Activated T-cell treated with anti-CD3 and anti-CD28 coated beads for 1 hour (primary cell): ENCODE results near the gene PLEKHA1.

Source experiments
- DNase-seq: peaks from one replicate; pipeline ENCODE4 v3.0.0-alpha.2; 2020; ENCODE audit warnings: low read depth

PLEKHA1 gene

DNA sequence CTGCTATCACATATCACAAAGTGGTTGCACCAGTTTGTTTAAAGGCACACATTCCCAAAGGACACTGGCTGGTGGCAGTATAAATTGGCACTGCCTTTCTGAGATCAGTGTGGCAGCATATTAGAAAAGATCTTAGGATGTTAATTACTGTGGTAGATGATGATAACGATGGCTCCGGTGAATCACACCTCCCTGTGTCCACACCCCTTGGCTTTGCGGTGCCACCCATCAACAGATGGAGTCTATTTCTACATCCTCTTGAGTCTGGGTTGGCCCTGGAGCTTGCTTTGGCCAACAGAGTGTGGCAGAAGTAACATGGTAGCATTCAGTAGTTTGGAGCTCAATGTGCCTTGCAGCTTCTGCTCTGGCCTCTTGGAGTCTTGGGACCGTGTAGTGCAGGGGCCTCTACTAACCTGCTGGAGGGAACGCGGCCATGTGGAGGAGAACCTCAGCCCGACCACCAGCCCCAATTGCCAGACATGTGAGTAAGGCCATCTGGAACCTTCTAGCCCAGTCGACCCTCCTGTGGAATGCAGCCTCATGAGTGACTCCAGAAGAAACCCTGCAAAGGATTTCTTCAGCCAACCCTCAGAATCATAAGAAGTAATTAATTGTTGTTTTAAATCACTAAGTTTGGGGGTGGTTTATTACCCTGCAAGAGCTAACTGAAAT, 27.2 kb upstream of the PLEKHA1 start:
- DNase-seq: no peak

DNA sequence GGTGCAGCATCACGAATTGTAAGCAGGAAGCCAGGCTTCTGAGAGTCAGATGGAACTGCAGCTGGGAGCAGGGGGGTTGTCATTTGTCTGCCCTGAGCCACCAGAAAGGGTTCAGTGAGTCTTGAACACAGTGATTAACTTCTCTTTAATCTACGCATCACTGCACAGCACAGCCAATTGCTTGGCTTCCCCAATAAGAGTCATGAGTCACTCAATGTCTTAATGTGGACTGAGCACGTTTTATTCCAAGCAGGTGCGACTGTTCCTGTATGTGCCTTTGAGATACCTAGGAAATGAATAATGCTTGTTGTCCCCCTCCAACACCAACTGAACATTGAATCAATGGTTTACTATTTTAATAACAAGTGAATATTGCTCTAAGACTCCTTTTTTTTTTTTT, 26.0 kb upstream of the PLEKHA1 start:
- DNase-seq: no peak

DNA sequence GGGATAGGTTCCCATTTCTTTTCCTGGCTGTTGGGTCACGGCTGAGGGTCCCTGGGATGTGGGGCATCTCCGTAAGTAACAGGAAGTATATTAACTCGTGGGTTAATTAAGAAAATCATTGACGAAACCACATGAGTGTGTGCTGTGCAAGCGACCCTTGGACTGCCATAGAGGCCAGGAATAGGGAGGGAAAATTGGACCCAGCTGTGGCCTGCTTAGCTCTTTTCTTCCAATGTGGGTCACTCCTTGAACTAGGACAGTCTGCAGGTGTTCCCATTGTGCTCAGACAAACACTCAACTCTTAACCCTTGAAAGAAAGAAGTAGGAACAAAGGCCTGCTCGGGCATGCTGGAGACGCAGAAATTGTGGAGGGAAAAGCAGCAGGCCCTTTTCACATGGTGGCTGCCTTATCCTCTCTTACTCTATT, 25.6 kb upstream of the PLEKHA1 start:
- no peak for DNase-seq

DNA sequence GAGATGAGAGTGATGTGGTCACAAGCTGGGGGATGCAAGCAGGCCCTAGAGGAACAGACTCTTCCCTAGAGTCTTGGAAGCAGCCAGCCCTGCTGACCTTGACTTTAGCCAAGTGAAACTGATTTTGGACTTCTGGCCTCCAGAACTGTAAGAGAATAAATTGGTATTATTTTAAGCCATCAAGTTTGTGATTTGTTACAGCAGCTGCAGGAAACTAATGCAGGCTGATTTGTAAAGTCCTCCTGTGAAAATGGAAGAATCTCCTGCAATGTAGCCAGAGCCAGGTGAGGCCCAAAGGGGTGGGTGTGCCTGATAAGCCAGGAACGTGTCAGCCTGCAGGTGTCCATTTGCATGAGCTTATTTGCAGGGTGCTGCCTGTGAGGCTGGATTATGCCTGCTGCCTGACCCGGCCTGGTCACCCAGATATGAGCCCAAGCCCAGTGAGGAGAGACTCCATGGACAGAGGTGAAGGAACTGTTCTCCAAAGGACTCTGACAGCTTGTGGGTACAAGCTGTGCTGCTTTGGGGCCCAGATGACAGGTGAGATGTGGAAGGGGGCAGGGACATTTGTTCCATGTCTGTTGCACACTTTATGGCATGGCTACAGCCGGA, 24.6 kb upstream of the PLEKHA1 start:
- DNase-seq: no peak

DNA sequence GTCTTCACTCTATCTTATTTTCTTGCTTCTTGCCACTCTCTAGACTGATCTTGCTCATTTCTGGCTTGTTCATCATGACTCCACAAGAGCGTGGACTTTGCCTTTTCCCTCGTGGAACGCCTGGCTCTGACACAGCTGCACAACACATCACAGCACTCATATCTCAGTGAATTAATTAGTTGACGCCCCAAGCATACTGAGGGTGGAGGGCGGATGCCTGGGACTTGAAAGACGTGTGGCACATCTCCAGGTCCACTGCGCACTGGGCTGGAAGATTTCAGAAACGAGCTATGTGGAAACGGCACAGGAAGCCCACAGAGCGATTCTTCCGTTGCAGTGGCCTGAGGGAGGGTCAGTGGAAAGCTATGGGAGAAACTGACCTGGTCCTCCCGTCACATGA, 23.6 kb upstream of the PLEKHA1 start:
- no peak for DNase-seq

DNA sequence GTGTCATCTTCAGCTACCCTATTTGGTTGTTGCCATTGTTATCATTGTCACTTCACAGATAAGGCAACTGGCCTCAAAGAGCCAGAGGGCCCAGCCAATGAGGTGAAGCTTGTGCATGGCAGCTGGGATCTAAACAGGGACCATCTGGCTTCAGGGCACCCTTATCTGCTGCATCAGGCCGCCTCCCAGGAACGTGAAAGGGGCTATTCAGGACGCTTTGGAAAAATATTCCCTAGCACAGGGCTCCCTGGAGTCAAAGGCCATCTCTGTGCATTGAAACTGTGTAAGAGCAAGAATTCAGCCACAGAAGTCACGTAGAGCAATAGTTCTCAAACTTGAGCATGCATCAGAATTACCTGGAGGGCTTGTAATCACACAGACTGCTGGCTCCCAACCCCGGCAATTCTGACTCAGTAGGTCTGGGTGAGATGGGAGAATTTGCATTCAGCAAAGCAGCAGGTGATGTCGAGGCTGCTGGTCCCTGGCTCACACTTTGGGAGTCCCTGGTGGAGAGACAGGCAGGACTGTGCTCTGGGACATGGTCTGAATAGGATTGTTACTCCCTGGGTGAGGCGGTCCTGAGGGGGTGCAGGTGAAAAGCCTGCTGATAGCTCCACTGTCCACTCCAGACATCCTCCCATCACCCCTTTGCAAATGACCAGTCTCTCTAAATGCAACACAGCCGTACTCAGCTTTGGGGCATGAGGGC, 21.5 kb upstream of the PLEKHA1 start:
- DNase-seq: no peak

DNA sequence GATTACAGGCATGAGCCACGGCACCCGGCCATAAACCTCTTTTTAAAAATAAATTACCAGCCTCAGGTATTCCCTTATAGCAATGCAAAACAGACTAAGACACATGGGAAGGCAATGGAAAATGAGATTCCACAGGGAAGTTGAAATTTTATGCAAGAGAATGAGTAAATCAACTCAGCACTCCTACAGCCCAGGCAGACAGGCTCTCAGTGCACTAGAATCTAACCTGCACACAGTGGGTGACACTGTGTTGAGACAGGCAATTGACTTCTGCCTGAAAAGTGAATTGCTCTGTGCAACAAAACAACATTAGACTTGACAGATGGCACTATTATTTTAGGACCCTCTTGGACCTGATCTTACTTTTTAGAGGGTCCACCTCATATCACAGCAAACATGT, 20.1 kb upstream of the PLEKHA1 start:
- no peak for DNase-seq

DNA sequence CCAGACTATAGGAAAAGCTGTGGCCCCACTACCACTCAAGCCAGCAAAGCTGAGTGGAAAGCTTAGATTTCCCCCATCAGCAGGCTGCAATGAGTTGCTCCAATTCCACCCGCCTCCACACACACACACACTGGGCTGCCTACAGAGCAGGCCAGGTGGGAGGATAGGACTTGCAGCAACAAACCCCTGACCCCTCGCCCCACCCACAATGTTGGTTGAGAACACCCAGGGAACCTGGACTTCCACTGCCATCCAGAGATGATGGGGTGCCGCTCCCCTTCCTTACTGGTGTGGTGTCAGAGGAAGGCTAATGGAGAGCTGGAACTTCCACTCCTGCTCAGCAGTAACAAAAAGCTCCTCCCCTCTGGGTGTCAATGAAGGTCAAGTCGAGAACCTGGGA, 16.8 kb upstream of the PLEKHA1 start:
- no peak for DNase-seq

DNA sequence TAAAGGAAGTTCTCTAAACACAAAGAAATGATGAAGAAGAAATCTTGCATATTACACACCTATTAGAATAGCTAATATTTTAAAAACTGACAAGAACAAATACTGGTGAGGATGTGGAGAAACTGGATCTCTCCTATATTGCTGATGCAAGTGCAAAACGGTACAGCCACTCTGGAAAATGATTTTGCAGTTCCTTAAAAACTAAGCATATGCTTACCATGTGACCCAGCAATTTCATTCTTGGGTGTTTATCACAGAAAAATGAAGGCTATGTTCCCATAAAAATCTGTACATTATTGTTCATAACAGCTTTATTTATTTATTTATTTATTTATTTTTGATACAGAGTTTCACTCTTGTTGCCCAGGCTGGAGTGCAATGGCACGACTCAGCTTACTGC, 14.9 kb upstream of the PLEKHA1 start:
- DNase-seq: no peak

DNA sequence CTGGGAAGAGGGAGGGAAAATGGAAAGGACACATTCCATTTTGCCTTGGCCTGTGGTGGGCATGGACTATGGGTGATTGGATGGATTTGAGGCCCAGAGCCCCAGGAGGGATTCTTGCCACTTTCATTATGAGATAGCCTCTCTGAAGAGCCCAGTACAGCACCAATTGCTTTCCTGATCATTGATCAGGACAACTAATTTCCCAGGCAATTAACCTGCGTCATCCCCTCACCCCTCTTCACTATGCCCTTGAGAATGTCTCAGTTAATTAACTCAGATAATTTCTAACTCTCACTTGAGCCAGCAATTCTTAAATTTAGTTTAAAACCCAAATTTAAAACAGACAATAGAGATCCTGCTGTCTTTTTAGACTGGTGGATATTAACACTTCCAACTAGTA, 13.5 kb upstream of the PLEKHA1 start:
- no peak for DNase-seq

DNA sequence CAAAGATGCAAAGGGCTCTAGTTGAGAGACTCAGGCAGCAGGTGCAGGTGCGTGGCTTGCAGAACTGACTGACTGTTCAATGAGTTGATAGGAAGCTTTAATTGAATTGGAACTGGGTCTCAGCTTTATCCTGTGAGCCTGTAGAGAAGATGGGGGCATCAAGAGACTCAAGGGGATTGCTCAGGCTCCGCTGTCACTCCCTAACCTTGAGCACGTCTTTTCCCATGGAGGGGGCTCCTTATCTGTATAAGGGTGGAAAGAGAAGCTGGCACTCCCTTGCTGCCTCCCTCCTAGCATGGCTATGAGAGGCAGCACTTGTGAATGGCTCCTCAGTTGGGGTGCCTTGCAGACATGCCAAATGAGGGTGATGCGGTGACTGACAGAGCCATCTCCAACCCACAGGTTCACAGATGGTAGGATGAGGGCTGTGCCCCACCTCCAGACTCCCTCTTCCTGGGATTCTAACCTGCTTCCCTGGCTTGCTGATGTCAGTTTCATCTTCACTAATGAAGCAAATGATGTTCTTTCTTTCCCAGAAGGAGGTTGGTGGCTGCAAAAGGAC, 12.4 kb upstream of the PLEKHA1 start:
- no peak for DNase-seq

DNA sequence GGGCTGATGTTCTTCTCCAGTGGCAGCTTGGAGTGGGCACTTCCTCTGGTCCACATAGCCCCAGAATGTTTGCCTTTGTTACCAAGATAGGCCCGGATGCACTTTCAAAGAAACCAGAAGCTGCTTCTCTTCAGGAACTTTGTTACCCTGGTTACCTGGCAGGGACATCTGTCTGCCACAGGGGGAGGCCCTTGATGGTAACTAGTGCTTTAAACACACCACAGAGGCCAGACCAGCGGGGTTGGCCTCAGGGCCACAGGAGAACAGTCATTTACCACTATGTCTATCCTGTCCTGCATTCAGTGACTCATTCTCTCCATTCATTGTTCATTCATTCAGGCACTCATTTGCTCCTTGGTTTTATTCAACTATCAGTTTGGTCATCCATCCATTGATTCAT, 11.9 kb upstream of the PLEKHA1 start:
- no peak for DNase-seq

DNA sequence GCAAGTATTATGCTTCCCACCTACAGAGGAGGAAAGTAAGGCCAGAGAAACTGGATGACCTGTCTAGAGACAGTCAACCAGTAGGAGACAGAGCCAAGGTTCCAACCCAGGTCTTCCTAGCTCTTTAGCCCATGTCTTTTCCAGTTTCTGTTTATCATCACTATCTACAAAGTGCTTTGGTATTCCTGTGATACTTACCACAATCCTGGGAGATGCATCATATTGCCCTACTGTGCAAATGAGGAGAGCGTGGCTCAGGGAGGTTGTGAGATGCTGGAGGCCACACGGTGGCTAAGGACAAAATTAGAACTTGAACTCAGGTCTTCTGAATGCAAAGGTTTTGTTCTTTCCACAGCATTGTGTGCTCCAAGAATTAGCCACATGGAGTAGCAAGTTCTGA, 11.2 kb upstream of the PLEKHA1 start:
- DNase-seq: no peak

DNA sequence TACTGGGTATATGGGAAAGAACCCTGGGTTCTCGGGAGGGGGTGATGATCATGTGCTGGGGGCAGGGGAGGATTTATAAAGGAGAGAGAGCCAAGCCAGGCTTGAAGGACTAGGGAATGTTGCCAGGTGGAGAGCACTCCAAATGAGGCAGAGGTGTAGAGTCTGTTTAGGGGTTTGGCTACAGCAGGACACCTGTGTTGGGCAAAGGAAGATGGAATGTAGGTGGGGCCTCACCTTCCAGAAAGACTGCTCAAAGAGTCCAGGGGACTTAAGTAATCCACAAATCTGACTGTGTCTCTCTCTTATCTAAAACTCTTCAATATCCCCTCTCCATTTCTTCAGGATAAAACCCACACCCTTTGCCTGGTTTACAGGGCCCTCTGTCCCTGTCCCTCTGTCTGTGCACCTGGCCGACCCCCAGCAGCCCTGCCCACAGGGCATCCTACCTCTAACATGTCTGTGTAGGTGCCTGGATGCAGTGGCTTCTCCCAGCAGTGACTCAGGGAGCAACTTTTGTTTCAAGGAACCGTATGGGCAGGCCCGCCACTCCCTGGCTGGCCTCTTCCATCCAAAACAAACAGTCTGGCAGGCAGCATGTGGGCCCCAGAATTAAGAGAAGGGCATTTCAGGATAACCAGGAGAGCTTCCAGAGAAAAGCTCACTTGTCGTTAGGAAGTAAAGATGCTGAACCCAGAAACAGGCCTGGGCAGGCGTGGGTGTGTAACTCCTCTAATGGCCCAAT, 10.6 kb upstream of the PLEKHA1 start:
- DNase-seq: no peak

DNA sequence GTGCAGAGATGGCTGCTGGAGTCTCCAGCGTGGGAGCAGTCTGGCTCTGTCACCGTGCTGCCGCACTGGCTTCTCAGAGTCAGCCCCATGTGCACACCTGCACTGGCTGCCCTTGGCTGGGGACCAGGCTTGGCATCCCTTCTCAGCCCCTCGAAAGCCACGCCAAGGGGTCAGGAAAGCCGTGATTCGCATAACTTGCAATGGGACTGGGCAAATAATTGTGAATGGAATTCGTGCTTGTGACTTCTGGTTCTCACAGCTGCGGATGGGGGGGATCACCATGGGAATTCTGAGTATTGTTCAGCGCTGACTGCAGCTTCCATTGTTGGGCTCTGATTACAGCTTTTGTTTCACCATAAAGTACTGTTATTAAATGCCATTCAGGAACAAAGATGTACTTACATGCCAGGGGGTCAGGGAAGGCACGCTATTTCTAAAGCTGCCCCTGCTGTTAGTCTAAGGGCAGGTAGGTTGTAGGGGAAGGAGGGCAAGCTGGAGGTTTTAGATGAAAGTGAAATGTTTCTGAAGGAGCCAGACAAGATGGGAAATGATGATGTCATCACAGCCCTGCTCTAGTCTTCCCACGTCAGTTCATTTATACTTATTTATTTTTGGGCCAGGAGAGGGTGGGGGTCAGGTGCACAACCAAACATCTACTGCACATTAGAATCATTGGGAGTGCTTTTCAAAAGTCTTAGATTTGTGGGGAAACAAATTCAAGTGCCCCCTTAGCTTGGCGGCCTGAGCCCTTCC, 5.8 kb upstream of the PLEKHA1 start:
- no peak for DNase-seq

DNA sequence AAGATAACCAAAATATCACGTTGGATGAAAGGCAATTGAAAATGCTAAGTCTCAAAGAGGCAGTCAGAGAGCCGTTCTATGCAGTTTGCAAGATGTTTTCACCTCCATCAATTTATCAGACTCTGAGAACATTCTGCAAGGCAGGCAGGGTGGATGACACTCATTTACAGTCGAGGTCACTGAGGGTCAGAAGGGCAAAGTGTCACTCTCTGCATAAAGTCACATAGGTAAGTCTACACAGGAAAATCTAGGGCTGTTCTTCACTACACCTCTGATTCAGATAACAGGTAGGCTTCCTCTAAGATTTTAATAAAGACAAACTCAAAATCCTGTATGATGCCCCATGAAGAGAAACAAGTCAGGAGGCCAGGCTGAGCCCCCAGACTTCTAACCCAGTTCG, 1.4 kb upstream of the PLEKHA1 start:
- DNase-seq: no peak

DNA sequence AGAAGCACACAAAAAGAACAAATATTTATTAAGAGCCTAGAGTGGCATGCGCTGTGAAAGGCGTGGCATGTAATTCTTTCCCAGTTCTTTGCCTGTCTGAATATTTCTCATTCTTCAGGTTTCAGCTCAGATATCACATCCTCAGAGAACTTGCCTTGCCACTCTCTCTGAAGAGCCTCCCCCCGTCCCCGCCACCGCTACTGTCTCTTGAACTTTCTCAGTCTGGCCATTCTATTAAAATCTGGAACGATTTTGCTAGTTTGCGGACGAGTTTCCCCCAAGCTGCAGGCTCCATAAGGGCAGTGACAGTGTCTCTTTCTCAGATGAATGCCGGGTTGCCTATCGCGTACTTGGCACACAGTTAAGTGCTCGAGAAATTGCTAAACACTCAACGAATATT, 787 bp upstream of the PLEKHA1 start:
- DNase-seq: no peak

DNA sequence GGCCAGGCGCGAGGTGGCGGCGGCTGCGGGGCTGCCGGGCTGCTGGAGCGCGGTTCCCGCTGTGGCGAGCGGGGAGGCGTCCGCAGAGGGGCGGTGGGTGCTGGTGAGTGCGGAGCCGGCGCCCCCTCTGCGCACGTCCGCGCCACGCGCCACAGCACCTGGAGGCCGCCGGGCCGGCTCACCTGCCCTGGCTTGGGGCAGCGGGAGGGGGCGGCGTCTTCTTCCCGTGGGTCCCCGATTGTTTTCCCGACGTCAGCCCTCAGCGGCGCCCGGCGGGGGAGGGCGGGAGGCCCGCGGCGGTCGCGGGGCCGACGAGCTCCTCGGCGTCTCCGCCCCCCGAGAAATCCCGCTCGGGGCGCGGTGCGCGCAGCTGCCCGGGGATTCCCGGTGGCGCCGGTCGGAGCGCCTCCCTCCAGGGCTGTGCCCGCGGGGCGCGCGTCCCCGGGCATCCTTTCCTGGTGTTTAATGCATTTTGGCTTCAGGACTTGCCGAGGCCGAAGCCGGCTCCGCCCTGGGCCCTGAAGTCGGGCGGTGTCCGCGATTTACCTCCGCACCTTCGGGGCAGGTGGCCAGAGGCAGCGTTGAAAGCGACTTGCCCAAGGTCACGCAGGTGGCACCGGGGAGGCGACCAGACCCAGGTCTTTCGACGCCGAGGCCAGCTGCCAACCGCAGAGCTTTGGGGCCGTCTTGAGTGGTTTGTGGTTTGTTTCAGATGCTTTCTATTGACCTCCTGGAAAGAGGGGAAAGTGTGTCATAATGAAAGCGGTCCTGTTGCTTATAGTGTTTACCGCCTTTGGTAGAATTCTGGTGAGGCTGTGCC, 561 bp downstream of the PLEKHA1 start:
- DNase-seq: peak; percentile 60

DNA sequence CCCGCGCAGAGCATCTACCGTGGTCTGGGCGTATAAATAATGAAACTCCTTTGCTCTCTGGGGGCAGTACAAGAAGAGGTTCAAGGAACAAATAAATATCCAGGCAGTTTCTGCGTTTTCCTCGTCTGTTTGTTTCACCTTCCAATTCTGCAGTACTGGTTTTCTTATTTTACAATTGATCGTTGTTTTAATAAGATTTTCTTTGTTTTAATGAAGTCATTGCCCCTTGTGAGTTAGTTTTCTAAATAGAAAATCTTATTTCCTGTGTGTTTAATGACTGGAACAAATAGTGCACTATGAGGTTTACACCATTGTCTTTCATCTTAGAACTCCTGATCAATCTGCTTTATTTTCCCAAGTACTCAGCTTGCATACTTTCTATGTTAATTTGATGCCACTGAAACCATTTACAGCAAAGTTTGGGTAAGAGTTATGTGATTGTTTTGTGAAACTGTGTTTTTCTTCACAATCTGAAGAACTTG, 1.2 kb downstream of the PLEKHA1 start:
- DNase-seq: no peak

DNA sequence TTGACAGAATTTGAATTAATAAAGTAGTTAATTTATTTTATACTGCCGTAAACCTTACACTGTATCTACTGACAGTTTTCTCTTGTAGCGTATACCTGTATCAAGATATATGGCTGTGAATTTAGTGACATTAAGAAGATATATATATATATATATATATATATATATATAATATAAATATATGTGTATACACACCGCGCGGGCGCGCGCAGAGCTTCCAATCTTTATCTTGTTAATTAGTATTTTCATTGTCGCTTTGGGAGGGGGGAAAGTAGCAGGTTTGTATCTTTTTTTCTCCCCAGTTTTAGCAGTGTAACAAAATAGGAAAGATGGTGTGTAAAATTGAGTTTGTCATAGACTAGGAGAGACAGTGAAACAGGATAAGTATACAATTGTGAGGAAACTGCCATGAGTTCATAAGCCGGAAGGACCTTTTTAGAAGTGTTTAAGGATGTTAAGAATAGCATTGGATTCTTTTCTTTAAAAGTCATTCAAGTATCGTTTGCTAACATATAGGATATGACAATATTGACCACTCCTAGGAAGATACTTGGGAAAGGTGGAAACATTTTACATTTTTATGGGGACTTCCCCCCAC, 2.0 kb downstream of the PLEKHA1 start:
- no peak for DNase-seq
